SK-N-SH treated with all-trans-retinoic acid at 6 μM for 48 hours (cell line): ENCODE measurements around the gene GID8.

ENCODE experiments used
- ARNTL ChIP-seq: fragments of 450-650 bp; formaldehyde crosslinking; IDR thresholded peaks from 2 replicates; pipeline ENCODE4 v1.5.0; 2020; ENCODE audit warnings: low read depth, mild to moderate bottlenecking, moderate library complexity, borderline replicate concordance
- BACH2 ChIP-seq: fragments of 250-450 bp; sonication (Bioruptor Pico); IDR thresholded peaks from 2 replicates; pipeline ENCODE4 v1.9.0; 2021; ENCODE audit warnings: mild to moderate bottlenecking, borderline replicate concordance
- ISL1 ChIP-seq: fragments of 250-450 bp; sonication (Bioruptor Pico); IDR thresholded peaks from 2 replicates; pipeline ENCODE4 v2.1.2; 2022; ENCODE audit warnings: mild to moderate bottlenecking, moderate library complexity
- PPARA ChIP-seq: fragments of 250-450 bp; sonication (Bioruptor Pico); IDR thresholded peaks from 2 replicates; pipeline ENCODE4 v1.5.0; 2020; ENCODE audit warnings: mild to moderate bottlenecking, borderline replicate concordance
- SNAI2 ChIP-seq: fragments of 250-450 bp; sonication (Bioruptor Pico); IDR thresholded peaks from 2 replicates; pipeline ENCODE4 v1.5.0; 2020; ENCODE audit warnings: mild to moderate bottlenecking, moderate library complexity
- ZFP3 ChIP-seq: fragments of 250-450 bp; sonication (Bioruptor Pico); IDR thresholded peaks from 2 replicates; pipeline ENCODE4 v1.5.0; 2020; ENCODE audit warnings: mild to moderate bottlenecking, moderate library complexity

DNA sequence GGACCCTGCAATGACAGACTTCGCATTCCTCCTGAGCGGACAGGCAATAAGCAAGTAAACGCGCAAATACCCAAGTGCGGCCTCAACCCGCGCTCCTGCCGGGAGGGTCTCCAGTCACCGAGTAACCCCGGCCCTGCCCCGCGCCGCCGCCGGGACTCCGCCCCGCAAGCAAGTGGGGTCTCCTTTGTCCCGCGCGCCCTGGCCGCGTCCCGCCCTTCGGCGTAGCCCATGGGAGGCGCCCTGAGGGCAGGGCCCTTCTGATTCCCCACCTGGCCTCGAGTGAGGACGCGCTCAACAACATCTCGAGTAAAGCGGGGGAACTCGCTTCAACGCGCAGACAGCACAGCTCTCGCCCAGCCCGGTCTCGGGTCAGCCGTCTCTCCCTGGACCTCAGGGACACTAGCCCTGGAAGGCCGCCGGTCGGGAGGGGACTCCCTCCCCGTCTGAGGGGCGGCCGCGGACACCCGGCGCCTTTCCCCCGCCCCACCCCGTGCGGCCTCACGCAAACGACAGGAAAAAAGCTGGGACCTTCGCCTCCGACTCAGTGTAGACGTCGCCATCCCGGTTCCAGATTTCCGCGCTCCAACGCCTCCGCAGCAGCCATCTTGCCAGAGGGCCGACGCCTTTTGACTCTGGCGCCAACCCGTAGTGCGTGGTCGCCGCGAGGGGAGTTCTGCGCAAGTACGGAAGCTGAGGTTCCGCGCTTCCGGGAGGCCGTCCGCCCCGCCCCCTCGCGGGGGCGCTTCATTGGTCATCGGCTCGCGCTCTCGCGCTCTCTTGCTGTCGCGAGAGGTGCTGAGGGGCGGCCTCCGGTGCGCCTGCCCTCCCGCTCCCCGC lies 461 bp upstream of the GID8 start:
- TF ChIP-seq BACH2 (CRISPR knock-in tag), result no peak
- TF ChIP-seq PPARA (CRISPR knock-in tag), result no peak
- no peak for TF ChIP-seq ISL1 (CRISPR knock-in tag)
- no peak for TF ChIP-seq ZFP3 (CRISPR knock-in tag)
- TF ChIP-seq ARNTL (CRISPR knock-in tag), result no peak
- no peak for TF ChIP-seq SNAI2 (CRISPR knock-in tag)
